Measurements from ENCODE around the gene KANK4.

- TF ChIP-seq CTCF (IDR thresholded peaks at IDR 0.05) (no peak), POLR2A (IDR thresholded peaks at IDR 0.05) (no peak)
These were observed 2.0 kb downstream of the KANK4 start for GRCh38 chr1:62317021-62317768.

All from adrenal gland (tissue), 5 donors.